HEK293 (cell line): ENCODE measurements around the gene TSLP.

Experiments
- ATF2 ChIP-seq: fragments of 450-650 bp; formaldehyde crosslinking; IDR thresholded peaks from 2 replicates; pipeline ENCODE4 v1.5.1; 2016; ENCODE audit warnings: missing biosample characterization, missing genetic modification characterization, low read depth
- CTCF ChIP-seq: fragments of 450-650 bp; formaldehyde crosslinking; IDR thresholded peaks from 2 replicates; pipeline ENCODE4 v1.5.1; 2016; ENCODE audit warnings: missing biosample characterization, missing genetic modification characterization
- HOXA7 ChIP-seq: sonication (generic); formaldehyde crosslinking; IDR thresholded peaks from 2 replicates; pipeline ENCODE4 v1.8.1; 2022; ENCODE audit warnings: missing genetic modification reagents, borderline replicate concordance
- HOXD13 ChIP-seq: sonication (generic); formaldehyde crosslinking; IDR thresholded peaks from 2 replicates; pipeline ENCODE4 v1.8.0; 2022; ENCODE audit warnings: missing genetic modification reagents, borderline replicate concordance
- PRDM10 ChIP-seq: fragments of 450-650 bp; formaldehyde crosslinking; IDR thresholded peaks from 2 replicates; pipeline ENCODE4 v1.5.1; 2016; ENCODE audit warnings: missing biosample characterization, missing genetic modification characterization
- WT1 ChIP-seq: fragments of 450-650 bp; formaldehyde crosslinking; IDR thresholded peaks from 2 replicates; pipeline ENCODE4 v1.5.1; 2016; ENCODE audit warnings: missing biosample characterization, missing genetic modification characterization
- ZBTB49 ChIP-seq: fragments of 450-650 bp; formaldehyde crosslinking; IDR thresholded peaks from 2 replicates; pipeline ENCODE4 v1.5.1; 2016; ENCODE audit warnings: missing biosample characterization, missing genetic modification characterization, low read depth
- ZNF138 ChIP-seq: fragments of 450-650 bp; formaldehyde crosslinking; IDR thresholded peaks from 2 replicates; pipeline ENCODE4 v1.5.1; 2016; ENCODE audit warnings: missing biosample characterization, missing genetic modification characterization, borderline replicate concordance
- ZNF221 ChIP-seq: fragments of 450-650 bp; formaldehyde crosslinking; IDR thresholded peaks from 2 replicates; pipeline ENCODE4 v1.5.1; 2017; ENCODE audit warnings: missing biosample characterization, missing genetic modification characterization, borderline replicate concordance
- ZNF549 ChIP-seq: fragments of 450-650 bp; IDR thresholded peaks from 2 replicates; pipeline ENCODE4 v1.5.1; 2018; ENCODE audit warnings: missing biosample characterization, missing genetic modification characterization, mild to moderate bottlenecking, inconsistent platforms, moderate library complexity
- ZNF561 ChIP-seq: fragments of 450-650 bp; IDR thresholded peaks from 2 replicates; pipeline ENCODE4 v1.5.1; 2018; ENCODE audit warnings: missing biosample characterization, missing genetic modification characterization, borderline replicate concordance
- ZNF837 ChIP-seq: fragments of 450-650 bp; formaldehyde crosslinking; IDR thresholded peaks from 2 replicates; pipeline ENCODE4 v1.5.1; 2016; ENCODE audit warnings: missing biosample characterization, missing genetic modification characterization
- ZSCAN18 ChIP-seq: fragments of 450-650 bp; formaldehyde crosslinking; IDR thresholded peaks from 2 replicates; pipeline ENCODE4 v1.5.1; 2016; ENCODE audit warnings: missing biosample characterization, missing genetic modification characterization

GRCh38 chr5:111070272-111071134, 1.0 kb upstream of the TSLP start:
- TF ChIP-seq ZNF549 (no peak), ZNF561 (no peak), ZNF138 (tag by site-specific recombination) (no peak), ZNF221 (tag by site-specific recombination) (no peak), PRDM10 (tag by site-specific recombination) (no peak), CTCF (tag by site-specific recombination) (no peak), ATF2 (tag by site-specific recombination) (no peak), HOXA7 (no peak), HOXD13 (no peak), ZBTB49 (tag by site-specific recombination) (no peak), ZSCAN18 (tag by site-specific recombination) (no peak), ZNF837 (tag by site-specific recombination) (no peak), WT1 (tag by site-specific recombination) (no peak)
